Inflammatory macrophage (primary cell): ENCODE results near the gene GLIPR1L1.

Experiments used
- DNase-seq, 2 donors: peaks; one replicate each; pipeline ENCODE4 v3.0.0-alpha.2; 2020 to 2022

GLIPR1L1 gene

DNA sequence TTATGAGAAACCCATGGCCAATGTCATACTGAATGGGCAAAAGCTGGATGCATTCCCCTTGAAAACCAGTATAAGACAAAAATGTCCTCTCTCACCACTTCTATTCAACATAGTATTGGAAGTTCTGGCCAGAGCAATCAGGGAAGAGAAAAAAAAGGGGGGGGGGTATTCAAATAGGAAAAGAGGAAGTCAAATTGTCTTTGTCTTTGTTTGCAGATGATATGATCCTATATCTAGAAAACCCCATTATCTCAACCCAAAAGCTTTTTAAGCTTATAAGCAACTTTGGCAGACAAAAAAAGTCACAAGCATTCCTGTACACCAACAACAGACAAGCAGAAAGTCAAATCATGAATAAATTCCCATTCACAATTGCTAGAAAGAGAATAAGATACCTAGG, 19.5 kb downstream of the GLIPR1L1 start:
- DNase-seq = no peak

DNA sequence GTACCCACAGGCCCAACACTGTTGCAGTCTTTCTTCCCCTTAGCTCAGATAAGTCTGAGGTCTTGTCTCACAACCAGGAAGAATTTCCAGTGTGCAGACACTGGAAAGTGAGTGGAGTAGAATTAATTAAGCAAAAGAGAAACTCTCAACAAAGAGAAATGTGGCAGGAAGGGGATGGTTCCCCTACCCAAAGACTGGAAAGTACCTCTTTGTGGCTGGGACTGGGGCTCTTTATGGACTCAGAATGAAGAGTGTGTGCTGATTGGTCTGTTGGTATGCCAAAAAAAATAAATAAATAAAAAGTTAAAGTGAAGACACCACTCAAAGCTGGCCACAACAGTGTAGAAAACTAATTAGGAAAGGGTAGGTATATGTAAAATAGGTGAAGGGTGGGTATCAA, 26.4 kb downstream of the GLIPR1L1 start:
- DNase-seq = no peak

DNA sequence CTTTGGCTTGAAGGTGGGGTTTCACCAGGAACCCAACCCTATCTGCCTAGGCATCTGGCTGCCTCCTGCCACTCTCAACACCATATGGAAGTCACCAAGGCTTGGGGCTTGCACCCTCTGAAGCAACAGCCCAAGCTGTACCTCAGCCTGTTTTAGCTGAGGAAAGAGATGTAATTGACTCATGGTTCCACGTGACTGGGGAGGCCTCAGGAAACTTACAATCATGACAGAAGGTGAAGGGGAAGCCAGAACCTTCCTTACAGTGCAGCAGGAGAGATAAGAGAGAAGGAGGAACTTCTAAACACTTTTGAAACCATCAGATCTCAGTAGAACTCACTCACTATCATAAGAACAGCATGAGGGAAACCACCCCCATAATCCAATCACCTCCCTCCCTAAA, 26.9 kb downstream of the GLIPR1L1 start:
- DNase-seq = no peak

DNA sequence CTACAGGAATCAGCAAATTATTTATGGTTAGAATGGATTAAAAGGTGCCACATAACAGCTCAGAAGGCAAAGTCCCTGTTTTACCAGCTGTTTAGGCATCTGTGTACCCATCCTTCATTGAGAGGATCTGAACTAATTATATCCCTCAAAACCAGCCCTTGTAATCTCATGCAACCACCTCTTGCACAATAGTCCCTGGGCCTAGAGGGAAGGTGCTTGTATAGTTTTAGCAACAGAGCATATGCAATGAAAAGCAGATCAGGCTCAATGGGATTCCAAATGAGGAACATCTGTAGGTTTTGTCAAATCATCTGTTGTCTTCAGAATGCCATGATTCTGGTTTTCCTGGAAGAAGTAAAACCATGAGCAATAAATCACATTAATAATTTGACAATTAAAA, 30.4 kb downstream of the GLIPR1L1 start:
- DNase-seq = peak; percentile 72 to 76

GRCh38 chr12:75366629-75367028, 32.2 kb downstream of the GLIPR1L1 start:
- no peak for DNase-seq

DNA sequence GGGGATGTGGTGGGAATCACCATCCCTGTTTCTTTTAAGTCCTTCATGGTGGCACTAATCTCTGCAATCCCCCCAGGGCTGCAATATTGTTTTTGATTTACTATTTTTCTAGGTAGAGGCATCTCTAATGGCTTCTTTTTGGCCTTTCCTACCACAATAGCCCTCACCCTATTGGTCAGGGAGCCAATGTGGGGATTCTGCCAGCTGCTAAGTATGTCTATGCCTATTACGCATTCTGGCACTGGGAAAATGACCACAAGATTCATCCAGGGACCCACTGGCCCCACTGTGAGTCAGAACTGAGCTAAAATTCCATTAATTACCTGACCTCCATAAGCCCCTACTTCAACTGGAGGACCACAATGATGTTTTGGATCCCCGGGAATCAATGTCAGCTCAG, 40.5 kb downstream of the GLIPR1L1 start:
- DNase-seq = no peak

DNA sequence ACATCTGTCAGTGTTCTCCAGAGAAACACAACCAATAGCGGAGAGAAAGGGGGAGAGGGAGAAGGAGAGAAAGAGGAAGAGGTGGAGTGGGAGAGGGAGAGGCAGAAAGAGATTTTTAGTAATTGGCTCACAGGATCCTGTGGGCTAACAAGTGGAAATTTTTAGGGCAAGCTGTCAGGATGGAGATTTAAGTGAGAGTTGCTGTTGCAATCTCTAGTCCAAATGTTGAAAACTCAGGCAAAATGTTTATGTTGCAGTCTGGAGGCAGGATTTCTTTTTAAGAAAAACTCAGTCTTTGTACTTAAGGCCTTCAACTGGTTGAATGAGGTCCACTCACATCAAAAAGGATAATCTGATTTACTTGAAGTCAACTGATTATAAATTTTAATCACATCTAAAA, 43.9 kb downstream of the GLIPR1L1 start:
- no peak for DNase-seq

DNA sequence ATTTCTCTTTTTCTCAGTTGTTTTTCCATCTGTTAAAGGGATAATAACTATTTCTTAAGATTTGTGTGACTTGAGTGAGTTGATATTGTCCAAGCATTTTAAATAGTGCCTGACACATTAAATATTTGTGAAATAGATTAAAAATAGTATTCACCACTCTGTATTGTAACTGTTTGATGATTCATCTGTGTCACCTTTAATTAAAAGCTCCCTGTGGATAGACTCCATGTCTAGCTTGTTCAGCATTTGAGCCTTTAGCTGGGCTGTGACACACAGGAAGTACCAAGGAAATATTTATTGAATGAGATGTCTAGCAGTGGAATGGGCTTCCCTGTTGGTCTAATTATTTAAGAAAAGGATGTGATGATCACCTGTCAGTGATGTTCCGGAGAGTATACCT, 54.6 kb downstream of the GLIPR1L1 start:
- DNase-seq = no peak

DNA sequence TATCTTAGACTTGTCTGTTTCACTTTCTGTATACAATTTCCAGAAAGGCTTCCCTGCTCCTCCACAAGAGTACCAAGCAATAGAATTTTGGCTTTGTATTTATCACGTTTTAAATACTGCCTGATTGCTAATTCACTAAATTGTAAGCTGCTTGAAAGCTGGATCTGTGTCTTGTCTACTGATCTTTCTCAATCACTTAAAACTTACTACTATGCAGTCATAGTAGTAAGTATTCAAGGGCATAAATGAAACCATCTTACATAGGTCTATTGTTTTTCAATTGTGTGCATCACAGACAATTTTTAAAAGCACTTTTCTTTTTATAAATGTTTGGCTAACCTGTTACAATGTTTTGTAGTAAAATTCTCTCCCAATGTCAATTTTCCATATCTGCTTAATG, 55.2 kb downstream of the GLIPR1L1 start:
- no peak for DNase-seq

DNA sequence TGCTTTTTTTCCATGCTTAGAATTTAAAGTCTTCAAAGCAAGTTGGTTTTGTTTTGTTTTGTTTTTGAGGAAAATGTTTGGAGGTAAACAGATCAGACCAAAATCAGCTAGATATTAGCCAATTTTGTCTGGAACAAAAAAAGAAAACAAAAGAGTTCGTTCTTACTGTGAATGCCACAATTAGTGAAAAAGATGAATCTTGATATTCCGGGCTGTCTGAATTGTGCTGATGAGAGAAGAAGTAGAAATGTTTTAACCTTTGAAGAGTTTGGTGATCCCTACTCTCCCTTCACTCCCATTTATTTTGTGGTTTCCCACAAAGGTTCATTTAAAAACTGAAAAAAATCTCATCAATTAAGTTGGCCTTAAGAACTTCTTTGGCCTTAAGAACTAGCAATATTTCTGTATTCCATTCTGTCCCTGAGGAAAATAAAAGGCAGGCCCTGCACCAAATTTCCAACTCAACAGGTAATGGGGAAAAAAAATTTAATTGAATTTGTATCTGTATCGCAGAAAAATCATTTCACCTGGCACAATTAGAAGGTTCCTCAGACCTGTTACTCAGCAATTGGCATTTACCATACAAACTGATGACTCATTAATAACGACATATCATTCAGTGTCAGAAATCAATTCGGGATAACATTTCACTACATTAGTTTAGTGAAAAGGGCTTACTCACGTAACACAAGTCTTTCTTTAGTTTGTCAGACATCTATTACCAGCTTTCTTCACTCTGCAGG, 55.9 kb downstream of the GLIPR1L1 start:
- DNase-seq = no peak

- peak; percentile 97 to 98 for DNase-seq
Observed at GRCh38 chr12:75390899-75391538, 56.5 kb downstream of the GLIPR1L1 start, which contains the start of gene GLIPR1L2. TSS of gene GLIPR1L2 (plus strand) at chr12:75391089. CDS start at chr12:75391117, 28 bp downstream.

- no peak for DNase-seq
Observed at GRCh38 chr12:75404231-75404630, 69.8 kb downstream of the GLIPR1L1 start.

DNA sequence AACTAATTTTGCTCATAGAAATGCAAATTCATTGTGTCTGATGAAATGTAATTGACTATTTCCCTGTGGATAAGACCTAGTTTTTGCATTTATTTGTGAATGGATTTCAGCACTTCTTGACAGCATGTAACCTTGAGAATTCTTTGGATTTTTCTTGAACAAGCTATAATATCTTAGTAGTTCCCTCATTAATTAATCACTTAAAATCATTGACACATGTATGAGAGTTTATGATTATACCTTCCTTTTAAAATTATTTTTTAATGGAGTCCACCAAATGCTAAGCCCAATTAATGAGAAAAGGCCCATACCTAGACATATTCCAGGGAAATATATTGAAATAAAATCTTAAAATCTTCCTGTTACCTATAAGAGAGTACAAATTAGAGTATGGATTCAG, 73.2 kb downstream of the GLIPR1L1 start:
- DNase-seq = no peak

DNA sequence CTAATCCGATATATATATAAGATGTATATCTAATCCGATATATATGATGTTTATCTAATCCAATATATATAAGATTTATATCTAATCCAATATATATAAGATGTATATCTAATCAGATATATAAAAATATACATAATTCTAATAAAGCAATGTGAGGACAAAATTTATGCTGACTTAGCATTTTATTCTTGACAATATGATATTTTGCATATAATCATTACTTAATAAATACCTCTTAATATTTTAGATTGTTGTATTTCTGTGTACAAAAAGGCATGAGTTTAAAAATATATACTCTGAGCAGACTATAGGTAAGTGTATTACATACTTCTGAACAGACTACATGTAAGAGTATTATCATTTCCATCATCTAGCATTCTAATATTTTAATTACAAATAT, 75.4 kb downstream of the GLIPR1L1 start:
- DNase-seq = no peak

GRCh38 chr12:75414671-75415070, 80.2 kb downstream of the GLIPR1L1 start:
- no peak for DNase-seq

- no peak for DNase-seq
Observed at GRCh38 chr12:75419841-75420240, 85.4 kb downstream of the GLIPR1L1 start.
